SK-N-SH (cell line): ENCODE results near the gene TFB1M. TPM values are rescaled to one million over a fixed set of nuclear protein-coding genes. Genes with fewer than 3 reads are reported as not detected.

Source experiments
- CTCF ChIA-PET: fragments of 300-600, 350-600 bp; formaldehyde crosslinking; extraction: SDS; loops from one replicate; lab custom pipeline; 2021; lab: Yijun Ruan, JAX
- POLR2A ChIA-PET: fragments of 350-600 bp; sonication (Branson Sonifier 250); formaldehyde crosslinking; extraction: SDS; loops from one replicate; lab custom pipeline; 2020; ENCODE audit warnings: antibody characterized with exemption, inconsistent platforms; lab: Yijun Ruan, JAX
- DNase-seq: peaks from one replicate; pipeline ENCODE4 v3.0.0; 2012
- H2AFZ ChIP-seq: fragments of 200-600 bp; sonication (generic); 2 replicates; pipeline ENCODE4 v1.8.1; 2016; ENCODE audit warnings: antibody characterized with exemption, mild to moderate bottlenecking, low read depth
- H3F3A ChIP-seq: fragments of 200-600 bp; sonication (generic); replicated peaks from 2 replicates; pipeline ENCODE3; 2016; ENCODE audit warnings: antibody characterized with exemption, mild to moderate bottlenecking; ENCODE audit not compliant: insufficient read depth
- H3K27ac ChIP-seq, 2 experiments: fragments of 200-500 bp in 1 of 2; fragments of 200-600 bp in 1 of 2; sonication (Bioruptor generic) in 1 of 2; sonication (generic), shearing (Covaris generic) in 1 of 2; 2 replicates each; pipeline versions ENCODE4 v1.5.1 to v1.6.1; 2014 to 2016; ENCODE audit warnings: low read depth in 2 of 2, inconsistent platforms in 1 of 2, low read length in 1 of 2, mild to moderate bottlenecking in 1 of 2, mixed read lengths in 1 of 2
- H3K27me3 ChIP-seq: fragments of 200-600 bp; sonication (generic), shearing (Covaris generic); 2 replicates; pipeline ENCODE4 v1.6.1; 2016; ENCODE audit warnings: mixed run types; ENCODE audit not compliant: insufficient read depth
- H3K36me3 ChIP-seq, 2 experiments: fragments of 200-500 bp in 1 of 2; fragments of 200-600 bp in 1 of 2; sonication (Bioruptor generic) in 1 of 2; sonication (generic) in 1 of 2; replicated peaks in 1 of 2; 2 replicates each; pipeline versions ENCODE3 to v1.5.1; 2014 to 2016; ENCODE audit warnings: low read length in 1 of 2, mild to moderate bottlenecking in 1 of 2; ENCODE audit not compliant: insufficient read depth in 2 of 2, control insufficient read depth in 1 of 2
- H3K4me1 ChIP-seq, 2 experiments: fragments of 200-500 bp in 1 of 2; fragments of 200-600 bp in 1 of 2; sonication (Bioruptor generic) in 1 of 2; sonication (generic), shearing (Covaris generic) in 1 of 2; 2 replicates each; pipeline versions ENCODE4 v1.5.1 to v1.6.1; 2014 to 2016; ENCODE audit warnings: low read depth in 1 of 2, low read length in 1 of 2, mixed run types in 1 of 2; ENCODE audit not compliant: insufficient read depth in 2 of 2, control insufficient read depth in 1 of 2
- H3K4me2 ChIP-seq: fragments of 200-600 bp; sonication (generic), shearing (Covaris generic); 2 replicates; pipeline ENCODE4 v1.6.1; 2017; ENCODE audit warnings: mixed run types
- H3K4me3 ChIP-seq, 2 experiments: fragments of 200-500 bp in 1 of 2; fragments of 200-600 bp in 1 of 2; sonication (Bioruptor generic) in 1 of 2; sonication (generic), shearing (Covaris generic) in 1 of 2; 2 replicates each; pipeline versions ENCODE4 v1.5.1 to v1.8.1; 2014 to 2016; ENCODE audit warnings: low read depth in 2 of 2, inconsistent platforms in 1 of 2, low read length in 1 of 2, mild to moderate bottlenecking in 1 of 2, mixed read lengths in 1 of 2, moderate library complexity in 1 of 2
- H3K79me2 ChIP-seq: fragments of 200-600 bp; sonication (generic); 2 replicates; pipeline ENCODE4 v1.8.1; 2017; ENCODE audit warnings: mild to moderate bottlenecking; ENCODE audit not compliant: insufficient read depth
- H3K9ac ChIP-seq: fragments of 200-600 bp; sonication (generic); 2 replicates; pipeline ENCODE4 v1.6.1; 2017; ENCODE audit warnings: mixed run types
- H3K9me2 ChIP-seq: fragments of 200-600 bp; sonication (generic); 2 replicates; pipeline ENCODE4 v1.6.1; 2017; ENCODE audit warnings: mixed run types
- H3K9me3 ChIP-seq: fragments of 200-600 bp; sonication (generic); 2 replicates; pipeline ENCODE4 v1.6.1; 2017; ENCODE audit warnings: mixed run types, mild to moderate bottlenecking, moderate library complexity
- H4K20me1 ChIP-seq: fragments of 200-600 bp; sonication (generic); 2 replicates; pipeline ENCODE4 v1.6.1; 2017; ENCODE audit warnings: mild to moderate bottlenecking, mixed run types; ENCODE audit not compliant: insufficient read depth
- CHD2 ChIP-seq: fragments of 150-350 bp; IDR thresholded peaks from 2 replicates; pipeline ENCODE4 v1.6.1; 2018; ENCODE audit warnings: low read length; ENCODE audit not compliant: partially characterized antibody
- ELF1 ChIP-seq: IDR thresholded peaks from 2 replicates; pipeline ENCODE4 v1.4.0; 2012
- EP300 ChIP-seq, 2 experiments: IDR thresholded peaks; 2 replicates each; pipeline versions ENCODE4 v1.4.0 to v1.6.1; 2012; ENCODE audit warnings: borderline replicate concordance in 1 of 2, low read depth in 1 of 2, low read length in 1 of 2
- FOSL2 ChIP-seq: IDR thresholded peaks from 2 replicates; pipeline ENCODE4 v1.4.0; 2012; ENCODE audit warnings: low read depth, mild to moderate bottlenecking, moderate library complexity, borderline replicate concordance
- FOXM1 ChIP-seq: IDR thresholded peaks from 2 replicates; pipeline ENCODE4 v1.4.0; 2012; ENCODE audit warnings: low read depth, mild to moderate bottlenecking
- GATA2 ChIP-seq: sonication (generic); formaldehyde crosslinking; IDR thresholded peaks from 2 replicates; pipeline ENCODE4 v1.5.0; 2020; ENCODE audit warnings: mild to moderate bottlenecking, missing genetic modification reagents
- MXI1 ChIP-seq: IDR thresholded peaks from 2 replicates; pipeline ENCODE4 v1.6.1; 2012; ENCODE audit warnings: mild to moderate bottlenecking, low read depth, low read length, improper control_type of control experiment
- RAD21 ChIP-seq: IDR thresholded peaks from 2 replicates; pipeline ENCODE4 v1.6.1; 2012; ENCODE audit warnings: mild to moderate bottlenecking, low read length
- RCOR1 ChIP-seq: fragments of 150-350 bp; IDR thresholded peaks from 2 replicates; pipeline ENCODE4 v1.6.1; 2017; ENCODE audit warnings: antibody characterized with exemption, low read length
- REST ChIP-seq: IDR thresholded peaks from 2 replicates; pipeline ENCODE4 v1.6.1; 2012; ENCODE audit warnings: mild to moderate bottlenecking, low read depth, low read length, moderate library complexity
- RFX5 ChIP-seq: IDR thresholded peaks from 2 replicates; pipeline ENCODE4 v1.6.1; 2012; ENCODE audit warnings: mild to moderate bottlenecking, improper control_type of control experiment, low read length
- RXRA ChIP-seq: IDR thresholded peaks from 2 replicates; pipeline ENCODE4 v1.4.0; 2012; ENCODE audit warnings: low read depth, mild to moderate bottlenecking, borderline replicate concordance
- SIN3A ChIP-seq: IDR thresholded peaks from 2 replicates; pipeline ENCODE4 v1.6.1; 2012; ENCODE audit warnings: low read depth, mild to moderate bottlenecking, low read length, moderate library complexity, borderline replicate concordance
- SMC3 ChIP-seq: IDR thresholded peaks from 2 replicates; pipeline ENCODE4 v1.6.1; 2012; ENCODE audit warnings: low read depth, low read length, improper control_type of control experiment
- TEAD4 ChIP-seq: IDR thresholded peaks from 2 replicates; pipeline ENCODE4 v1.4.0; 2012; ENCODE audit warnings: mild to moderate bottlenecking, borderline replicate concordance; ENCODE audit not compliant: insufficient read depth
- YY1 ChIP-seq: IDR thresholded peaks from 2 replicates; pipeline ENCODE4 v1.4.0; 2012; ENCODE audit warnings: low read depth, mild to moderate bottlenecking
- ZBTB33 ChIP-seq: IDR thresholded peaks from 2 replicates; pipeline ENCODE4 v1.4.0; 2012; ENCODE audit warnings: low read depth, borderline replicate concordance
- WGBS: methylation state at CpG from one replicate; pipeline ENCODE4 v1.1.6; 2017; ENCODE audit warnings: low lambda C conversion rate; 5-methylcytosine and 5-hydroxymethylcytosine counted together
- polyA plus RNA-seq, 3 experiments: library from polyadenylated mRNA; depleted of rRNA; stranded (reverse); fragments of >200 nt; gene quantifications; 2 replicates each; pipeline ENCODE4 v1.2.3, GENCODE V29; 2012
- TF ChIP-seq, protein P1 (sequence below): fragments of 200-600 bp; sonication (generic); IDR thresholded peaks from 2 replicates; pipeline ENCODE4 v1.6.1; 2017; ENCODE audit warnings: antibody characterized with exemption, mild to moderate bottlenecking, moderate library complexity

The TFB1M gene
- polyA plus RNA-seq, 1 of the 3 experiments (the other 2 are of a cell fraction): 28.4 TPM

GRCh38 chr6:155265843-155266535 is 48.3 kb downstream of the TFB1M start:
- Histone ChIP-seq H3K4me2 (no peak overlapping the region), H3K9me3 (no peaks in the 10 kb centered on the region), H3K9me2 (no peaks in the 10 kb centered on the region), H3F3A (peaks cover 2% of the 10 kb centered on the region), H3K36me3 (peaks cover 22 to 25% of the 10 kb centered on the region in 2 experiments), H3K27ac (peak overlapping the region in 1 of 2 experiments; percentile 41; a peak in 2 of 4 replicates), H3K79me2 (peaks cover 20% of the 10 kb centered on the region; the same call in 1 of the 2 replicates), H4K20me1 (no peaks in the 10 kb centered on the region), H3K9ac (no peak overlapping the region), H2AFZ (no peak overlapping the region), H3K4me3 (no peak overlapping the region), H3K27me3 (no peaks in the 10 kb centered on the region), H3K4me1 (peaks cover 4 to 64% of the 10 kb centered on the region in 2 experiments; a peak in 3 of 4 replicates)
- ChIA-PET CTCF (interaction anchor here (0.6 to 2.1 kb wide), 4 partner anchors 14 to 26 kb away, joined by 3 to 6 read pairs (median 5); no protein-coding TSS in a partner anchor), POLR2A (no interaction called here)
- TF ChIP-seq, protein P1, sequence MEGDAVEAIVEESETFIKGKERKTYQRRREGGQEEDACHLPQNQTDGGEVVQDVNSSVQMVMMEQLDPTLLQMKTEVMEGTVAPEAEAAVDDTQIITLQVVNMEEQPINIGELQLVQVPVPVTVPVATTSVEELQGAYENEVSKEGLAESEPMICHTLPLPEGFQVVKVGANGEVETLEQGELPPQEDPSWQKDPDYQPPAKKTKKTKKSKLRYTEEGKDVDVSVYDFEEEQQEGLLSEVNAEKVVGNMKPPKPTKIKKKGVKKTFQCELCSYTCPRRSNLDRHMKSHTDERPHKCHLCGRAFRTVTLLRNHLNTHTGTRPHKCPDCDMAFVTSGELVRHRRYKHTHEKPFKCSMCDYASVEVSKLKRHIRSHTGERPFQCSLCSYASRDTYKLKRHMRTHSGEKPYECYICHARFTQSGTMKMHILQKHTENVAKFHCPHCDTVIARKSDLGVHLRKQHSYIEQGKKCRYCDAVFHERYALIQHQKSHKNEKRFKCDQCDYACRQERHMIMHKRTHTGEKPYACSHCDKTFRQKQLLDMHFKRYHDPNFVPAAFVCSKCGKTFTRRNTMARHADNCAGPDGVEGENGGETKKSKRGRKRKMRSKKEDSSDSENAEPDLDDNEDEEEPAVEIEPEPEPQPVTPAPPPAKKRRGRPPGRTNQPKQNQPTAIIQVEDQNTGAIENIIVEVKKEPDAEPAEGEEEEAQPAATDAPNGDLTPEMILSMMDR: 0 out of 2 replicates have a peak, but pooled peaks have one; percentile 21
- TF ChIP-seq RFX5: no peak
- no peak for TF ChIP-seq FOSL2
- DNase-seq: no peak
- 92% methylated on average over 4 of the region's 4 CpGs for WGBS

GRCh38 chr6:155264693-155265320 is 49.5 kb downstream of the TFB1M start:
- ChIA-PET POLR2A (no interaction called here), CTCF (interaction anchor here (0.7 to 2.1 kb wide), 3 partner anchors 14 to 17 kb away, joined by 3 to 6 read pairs (median 4); no protein-coding TSS in a partner anchor)
- Histone ChIP-seq H3K9me2 (no peaks in the 10 kb centered on the region), H3K27ac (peak overlapping the region; percentile 30 to 92; a peak in 3 of 4 replicates), H3K36me3 (peaks cover 28 to 30% of the 10 kb centered on the region in 2 experiments), H3K27me3 (no peaks in the 10 kb centered on the region), H3K4me3 (no peak overlapping the region), H3K4me1 (peaks cover 4 to 60% of the 10 kb centered on the region in 2 experiments; a peak in 3 of 4 replicates), H2AFZ (no peak overlapping the region), H3K4me2 (no peak overlapping the region; the same call in 1 of the 2 replicates), H3K79me2 (peaks cover 20% of the 10 kb centered on the region; the same call in 1 of the 2 replicates), H4K20me1 (no peaks in the 10 kb centered on the region), H3K9me3 (no peaks in the 10 kb centered on the region), H3K9ac (no peak overlapping the region), H3F3A (peaks cover 2% of the 10 kb centered on the region)
- peak; percentile 73 for DNase-seq
- WGBS: 44% methylated on average over 8 of the region's 9 CpGs
- TF ChIP-seq ZBTB33 (no peak), SIN3A (no peak), GATA2 (CRISPR knock-in tag) (peak; percentile 33; the same call in 1 of the 2 replicates), CHD2 (peak; percentile 48), FOXM1 (no peak), RXRA (no peak), RAD21 (0 out of 2 replicates have a peak, but pooled peaks have one; percentile 5), SMC3 (no peak), ELF1 (no peak), RCOR1 (peak; percentile 65; the same call in 1 of the 2 replicates), MXI1 (peak; percentile 52; the same call in 1 of the 2 replicates), YY1 (no peak), TEAD4 (no peak), REST (no peak), EP300 (IDR thresholded peaks at IDR 0.05; ENCODE audit: borderline replicate concordance in 1 of 2, low read depth in 1 of 2, low read length in 1 of 2) (peak in 1 of 2 experiments; percentile 73; a peak in 1 of 4 replicates)
